ENCODE data around the gene THRSP.
"Not testable (repeated sequence)": the region's sequence is repeated elsewhere in the genome, so short reads cannot be mapped to it uniquely, and the experiment has no call there.

THRSP gene

DNA sequence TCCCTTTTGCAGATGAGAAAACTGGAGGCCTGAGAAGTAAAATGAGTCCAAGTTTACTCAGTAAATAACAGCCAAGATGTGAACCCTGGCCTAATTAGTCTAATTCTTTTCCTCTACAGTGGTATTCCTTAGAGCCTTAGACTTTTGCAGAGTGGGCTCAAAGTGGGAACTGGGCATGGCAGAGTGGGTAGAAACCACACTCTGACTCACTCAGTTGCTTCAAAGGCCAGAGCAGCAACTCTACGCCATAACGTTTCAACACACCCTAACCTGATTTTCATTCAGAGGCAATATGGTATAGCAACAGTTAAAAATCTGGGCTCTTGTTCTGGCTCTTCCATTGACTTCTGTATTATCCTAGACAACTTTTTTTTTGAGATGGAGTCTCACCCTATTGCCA is 2.8 kb downstream of the THRSP start:
- DNase-seq (ENCODE audit: low read depth in 2 of 2) = no peak

DNA sequence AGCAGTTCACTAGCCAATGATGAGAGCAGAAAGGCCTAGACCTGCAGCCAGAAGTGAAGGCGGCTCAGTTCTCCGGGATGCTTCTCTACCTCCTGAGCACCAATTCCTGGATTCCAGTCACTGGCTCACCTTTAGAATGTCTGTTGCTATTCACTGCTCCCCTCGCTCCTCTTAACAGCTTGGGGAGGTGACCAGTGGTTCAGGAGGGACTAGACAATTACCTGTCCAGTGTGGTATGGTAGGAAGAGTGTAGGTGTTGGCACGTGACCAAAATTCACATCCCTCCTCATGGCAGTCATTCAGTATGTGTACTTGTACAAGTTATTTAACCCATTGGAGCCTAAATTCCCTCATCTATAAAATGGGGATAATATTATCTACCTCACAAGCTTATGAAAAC is 4.0 kb downstream of the THRSP start:
- DNase-seq (ENCODE audit: low read depth in 2 of 2) = no peak

DNA sequence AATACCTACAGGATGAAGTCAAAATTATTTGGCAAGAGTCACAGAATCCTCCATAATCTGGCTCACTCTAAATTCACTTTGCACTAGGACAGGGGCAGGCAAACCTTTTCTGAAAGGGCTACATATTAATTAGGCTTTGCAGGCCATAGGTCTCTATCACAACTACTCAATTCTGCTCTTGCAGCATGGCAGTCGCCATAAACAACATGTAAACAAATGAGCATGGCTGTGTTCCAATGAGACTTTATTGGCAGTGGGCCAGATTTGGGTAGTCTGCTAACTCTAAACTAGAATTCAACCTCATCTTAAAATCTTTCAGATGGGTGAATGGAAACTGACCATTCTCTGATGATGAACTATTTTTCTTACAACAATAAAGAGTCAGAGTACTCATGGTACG is 5.8 kb downstream of the THRSP start:
- DNase-seq (ENCODE audit: low read depth in 2 of 2) = no peak

DNA sequence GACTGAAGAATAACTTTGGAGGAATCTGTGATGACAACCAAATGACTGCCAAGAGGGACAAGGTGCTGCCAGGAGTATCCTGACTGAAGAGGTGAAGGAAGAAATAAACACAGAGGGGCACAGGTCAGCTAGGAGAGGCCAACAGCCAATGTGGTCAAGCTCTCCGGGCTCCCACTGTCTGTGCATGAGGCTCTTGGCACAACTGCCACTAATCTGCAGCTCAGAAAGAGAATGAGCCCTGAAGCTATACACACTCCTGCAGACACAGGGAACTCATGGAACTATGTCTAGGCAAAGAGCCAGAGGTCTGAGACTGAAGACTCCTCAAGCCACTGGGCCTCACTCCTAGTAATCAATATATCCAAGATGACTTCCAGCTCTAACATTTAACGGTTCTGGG is 7.0 kb downstream of the THRSP start:
- DNase-seq (ENCODE audit: low read depth in 2 of 2) = no peak

DNA sequence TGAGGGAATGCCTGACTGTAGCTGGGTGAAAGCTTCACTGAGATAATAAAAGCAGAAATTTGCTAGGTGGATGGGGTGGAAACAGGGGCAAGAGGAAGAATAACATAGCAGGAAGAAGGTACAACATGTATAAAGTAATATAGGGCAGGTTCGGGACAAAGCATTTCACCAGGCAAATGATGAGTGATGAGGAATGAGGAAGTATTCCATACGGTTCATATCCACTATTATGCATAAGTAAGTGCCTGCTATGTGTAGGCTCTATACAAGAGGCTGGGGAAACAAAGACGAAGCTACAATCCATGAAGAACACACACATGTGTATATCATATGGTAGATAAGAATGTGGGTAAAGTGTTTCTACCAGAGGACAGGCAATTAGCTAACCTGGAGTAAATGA is 8.1 kb downstream of the THRSP start:
- no peak for DNase-seq (ENCODE audit: low read depth in 2 of 2)

DNA sequence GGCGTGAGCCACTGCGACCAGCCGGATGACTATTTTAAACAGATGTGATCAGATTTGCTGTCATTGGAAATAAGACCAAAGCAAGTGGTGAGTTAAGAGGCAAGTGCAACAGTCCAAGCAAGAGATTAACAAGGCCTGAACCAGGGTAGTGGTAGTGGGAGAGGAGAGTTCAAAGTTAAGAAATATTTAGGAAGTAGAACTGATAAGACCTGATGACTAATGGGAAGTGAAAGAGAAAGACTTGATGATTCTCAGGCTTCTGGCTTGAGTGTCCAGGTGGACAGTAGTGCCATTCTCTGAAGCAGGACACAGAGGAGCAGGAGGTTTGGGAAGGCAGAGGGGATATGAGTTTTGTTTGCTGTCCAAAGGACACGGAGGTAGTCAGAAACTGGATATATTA is 8.8 kb downstream of the THRSP start:
- no peak for DNase-seq (ENCODE audit: low read depth in 2 of 2)

DNA sequence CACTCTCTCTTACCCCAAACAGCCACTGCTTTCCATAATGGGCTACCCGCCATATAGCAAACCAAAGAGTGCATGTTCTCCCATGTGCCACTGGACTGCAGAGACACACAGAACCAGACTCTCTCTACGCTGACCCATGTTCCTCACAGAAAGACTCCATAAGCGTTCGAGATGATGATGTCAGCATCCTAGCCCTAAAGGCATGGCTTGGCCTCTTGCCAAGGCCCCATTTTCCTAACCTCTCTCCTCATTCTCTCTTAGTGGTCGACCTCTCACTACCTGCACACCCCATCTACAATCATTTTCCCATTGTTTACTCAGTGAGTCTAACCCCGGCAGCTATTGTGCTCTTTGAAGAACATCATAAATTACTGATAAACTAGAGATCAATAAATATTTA is 11.1 kb downstream of the THRSP start:
- DNase-seq (ENCODE audit: low read depth in 2 of 2) = no peak

DNA sequence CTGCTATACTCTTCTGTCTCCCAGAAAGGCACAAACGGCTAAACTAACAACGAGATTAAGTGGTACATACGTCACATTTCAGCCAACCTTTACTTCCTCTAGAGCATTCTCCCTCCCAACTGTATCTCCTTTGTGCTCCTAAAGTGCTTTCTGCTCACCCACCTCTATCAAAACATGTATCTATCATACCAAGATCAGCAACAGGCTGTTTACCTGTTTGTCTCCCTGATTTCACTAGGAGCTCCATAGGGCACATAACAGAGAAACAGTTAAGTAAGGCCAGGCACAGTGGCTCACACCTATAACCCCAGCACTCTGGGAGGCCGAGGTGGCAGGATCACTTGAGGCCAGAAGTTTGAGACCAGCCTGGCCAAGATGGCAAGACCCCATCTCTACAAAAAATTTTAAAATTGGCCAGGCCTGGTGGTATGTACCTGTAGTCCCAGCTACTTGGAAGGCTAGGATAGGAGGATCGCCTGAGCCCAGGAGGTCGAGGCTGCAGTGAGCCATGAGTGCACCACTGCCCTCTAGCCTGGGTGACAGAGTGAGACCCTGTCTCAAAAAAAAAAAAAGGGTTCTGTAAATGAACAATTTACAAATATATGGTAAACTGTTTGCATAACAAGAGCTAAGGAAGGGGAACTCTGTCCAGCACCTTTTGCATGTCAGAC is 13.2 kb downstream of the THRSP start:
- DNase-seq (ENCODE audit: low read depth in 2 of 2) = no peak

DNA sequence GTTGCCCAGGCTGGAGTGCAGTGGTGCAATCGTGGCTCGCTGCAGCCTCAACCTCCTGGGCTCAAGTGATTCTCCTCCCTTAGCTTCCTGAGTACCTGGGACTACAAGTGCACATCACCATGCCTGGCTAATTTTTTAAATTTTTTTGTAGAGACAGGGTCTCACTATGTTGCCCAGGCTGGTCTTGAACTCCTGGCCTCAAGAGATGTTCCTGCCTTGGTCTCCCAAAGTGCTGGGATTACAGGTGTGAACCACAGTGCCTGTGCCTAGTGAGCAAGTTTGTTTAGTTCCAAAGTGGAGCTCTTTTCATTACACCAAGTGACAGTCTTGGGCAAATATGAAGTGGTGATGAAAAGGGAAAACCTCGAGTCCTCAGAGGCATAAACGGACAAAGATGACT is 13.9 kb downstream of the THRSP start:
- DNase-seq (ENCODE audit: low read depth in 2 of 2) = not testable (repeated sequence)

DNA sequence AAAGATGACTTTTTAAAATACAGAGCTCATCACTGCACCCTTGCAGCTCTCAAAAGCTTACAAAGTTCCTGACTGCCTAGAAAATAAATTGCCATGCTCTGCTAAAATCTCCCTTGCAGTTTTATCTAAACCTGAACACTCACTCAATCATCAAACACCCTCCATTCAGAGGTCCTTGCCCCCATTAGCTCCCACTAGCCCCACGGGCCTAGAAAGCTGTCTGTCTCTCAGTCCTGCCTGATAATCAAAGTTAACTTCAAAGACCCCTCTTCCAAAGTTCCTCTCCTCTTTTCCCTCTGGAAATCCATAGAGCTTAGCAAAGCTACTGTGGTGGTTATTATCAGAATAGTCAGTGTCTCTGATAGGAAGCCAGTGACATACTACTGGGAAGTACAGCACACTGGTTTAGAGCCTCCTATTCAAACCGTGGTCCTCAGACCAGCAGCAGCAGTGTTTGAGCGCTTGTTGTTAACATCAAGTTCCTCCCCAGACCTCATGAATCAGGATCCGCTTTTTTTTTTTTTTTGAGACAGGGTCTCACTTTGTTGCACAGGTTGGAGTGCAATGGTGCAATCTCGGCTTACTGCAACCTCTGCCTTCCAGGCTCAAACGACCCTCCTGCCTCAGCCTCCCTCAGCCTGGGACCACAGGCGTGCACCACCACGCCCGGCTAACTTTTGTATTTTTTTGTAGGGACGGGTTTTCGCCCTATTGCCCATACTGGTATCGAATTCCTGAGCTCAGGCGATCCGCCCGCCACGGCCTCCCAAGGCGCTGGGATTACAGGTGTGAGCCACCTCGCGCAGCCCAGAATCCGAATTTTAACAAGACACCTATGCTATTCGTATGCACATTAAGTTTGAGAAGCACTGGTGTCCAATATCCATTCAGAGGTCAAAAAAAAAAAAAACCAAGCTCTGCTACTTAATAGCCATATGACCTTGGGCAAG is 14.8 kb downstream of the THRSP start:
- DNase-seq (ENCODE audit: low read depth in 2 of 2) = no peak

DNA sequence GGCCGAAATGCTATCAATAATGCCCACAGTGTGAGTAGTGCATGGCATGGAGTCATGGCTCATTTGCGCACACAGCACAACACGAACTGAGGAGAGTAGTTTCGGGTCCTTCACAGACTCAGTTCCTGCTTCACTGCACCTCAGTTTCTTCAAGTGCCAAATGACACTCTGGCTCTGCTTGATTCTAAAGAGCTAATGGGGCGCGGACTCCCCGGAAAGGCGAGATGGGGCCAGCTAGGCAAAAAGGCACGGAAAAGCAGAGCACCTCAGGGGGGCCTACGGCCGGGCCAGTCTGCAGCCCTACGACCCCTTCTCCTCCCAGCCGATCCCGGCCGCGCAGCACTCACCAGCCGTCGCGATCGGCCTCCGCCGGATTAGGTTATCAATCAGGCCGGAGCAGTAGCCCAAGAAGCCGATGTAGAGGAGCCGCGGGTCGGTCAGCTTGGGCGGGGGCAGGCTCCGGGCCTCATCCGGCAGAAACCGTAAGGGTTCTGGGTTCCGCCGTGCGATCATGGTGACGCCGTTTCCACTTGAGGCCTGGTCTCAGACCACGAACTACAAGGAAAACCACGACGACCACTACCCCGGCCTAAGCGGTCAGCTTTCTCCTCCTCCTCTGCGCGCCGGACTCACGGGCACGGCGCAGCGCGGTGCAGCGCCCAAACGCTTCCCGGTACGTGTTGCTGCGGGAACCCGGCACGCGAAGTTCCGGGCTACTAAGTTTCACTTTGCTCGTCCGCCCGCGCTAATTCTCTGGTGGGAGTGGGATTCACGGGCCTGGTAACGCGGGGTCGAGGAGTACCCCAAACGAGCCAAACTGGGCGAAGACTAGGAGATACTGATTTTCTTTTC is 15.8 kb downstream of the THRSP start, which contains the start of gene NDUFC2:
NDUFC2 (minus strand) TSS at position 631 of the 852 bp plus-strand sequence; CDS start at position 513, 118 bp downstream.
- peak; percentile 48 to 51 for DNase-seq (ENCODE audit: low read depth in 2 of 2)

DNA sequence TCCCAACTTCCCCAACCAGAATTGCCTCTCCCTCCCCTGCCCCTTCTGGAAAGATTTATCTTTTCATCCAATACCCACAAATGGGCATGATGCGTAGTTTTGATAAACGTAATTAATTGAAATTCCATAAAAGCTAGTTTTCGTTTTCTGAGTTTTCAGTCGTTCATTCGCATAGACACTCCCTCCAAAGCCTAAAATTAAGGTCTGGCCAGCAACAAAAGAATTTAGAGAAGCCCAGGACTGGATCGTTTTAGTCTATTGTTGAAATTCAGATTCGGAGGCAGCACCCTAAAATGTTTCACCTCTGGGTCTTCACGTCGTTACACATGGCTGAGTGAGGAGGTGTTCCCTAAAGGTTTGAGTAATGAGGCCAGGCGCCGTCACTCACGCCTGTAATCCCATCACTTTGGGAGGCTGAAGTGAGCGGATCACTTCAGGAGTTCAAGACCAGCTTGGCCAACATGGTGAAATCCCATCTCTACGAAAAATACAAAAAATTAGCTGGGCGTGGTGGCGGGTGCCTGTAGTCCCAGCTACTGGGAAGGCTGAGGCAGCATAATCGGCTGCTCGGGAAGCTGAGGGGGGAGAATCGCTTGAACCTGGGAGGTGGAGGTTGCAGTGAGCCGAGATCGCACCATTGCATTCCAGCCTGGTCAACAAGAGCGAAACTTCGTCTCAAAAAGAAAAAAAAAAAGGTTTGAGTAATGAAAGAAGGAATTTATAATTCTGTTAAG is 16.6 kb downstream of the THRSP start:
- no peak for DNase-seq (ENCODE audit: low read depth in 2 of 2)

DNA sequence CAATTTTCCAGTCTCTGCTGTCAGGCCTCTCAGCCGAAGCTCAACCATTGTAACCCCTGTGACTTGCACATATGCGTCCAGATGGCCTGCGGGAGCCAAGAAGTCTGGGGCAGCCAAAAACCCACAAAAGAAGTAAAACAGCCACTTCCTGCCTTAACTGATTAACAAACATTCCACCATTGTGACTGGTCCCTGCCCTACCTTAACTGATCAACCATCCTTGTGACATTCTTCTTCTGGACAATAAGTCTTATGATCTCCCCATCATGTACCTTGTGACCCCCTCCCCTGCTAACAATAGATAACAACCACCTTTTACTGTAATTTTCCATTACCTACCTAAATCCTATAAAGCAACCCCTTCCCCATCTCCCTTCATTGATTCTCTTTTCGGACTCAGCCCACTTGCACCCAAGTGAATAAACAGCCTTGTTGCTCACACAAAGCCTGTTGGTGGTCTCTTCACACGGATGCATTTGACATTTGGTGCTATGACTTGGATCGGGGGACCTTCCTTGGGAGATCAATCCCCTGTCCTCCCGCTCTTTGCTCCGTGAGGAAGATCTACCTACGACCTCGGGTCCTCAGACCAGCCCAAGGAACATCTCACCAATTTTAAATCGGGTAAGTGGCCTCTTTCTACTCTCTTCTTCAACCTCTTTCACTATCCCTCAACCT is 17.3 kb downstream of the THRSP start:
- no peak for DNase-seq (ENCODE audit: low read depth in 2 of 2)

DNA sequence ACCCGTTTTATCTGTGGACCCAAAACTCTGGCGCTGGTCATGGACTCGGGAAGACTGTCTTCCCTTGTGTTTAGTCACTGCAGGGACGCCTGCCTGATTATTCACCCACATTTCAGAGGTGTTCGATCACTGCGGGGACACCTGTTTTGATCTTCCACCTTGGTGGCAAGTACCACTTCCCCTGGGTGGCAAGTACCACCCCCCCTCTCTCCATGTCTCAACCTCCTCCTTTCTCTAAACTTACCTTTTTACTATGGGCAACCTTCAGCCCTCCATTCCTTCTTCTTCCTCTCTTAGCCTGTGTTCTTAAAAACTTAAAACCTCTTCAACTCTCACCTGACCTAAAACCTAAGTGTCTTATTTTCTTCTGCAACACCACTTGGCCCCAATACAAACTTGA is 17.9 kb downstream of the THRSP start:
- no peak for DNase-seq (ENCODE audit: low read depth in 2 of 2)

DNA sequence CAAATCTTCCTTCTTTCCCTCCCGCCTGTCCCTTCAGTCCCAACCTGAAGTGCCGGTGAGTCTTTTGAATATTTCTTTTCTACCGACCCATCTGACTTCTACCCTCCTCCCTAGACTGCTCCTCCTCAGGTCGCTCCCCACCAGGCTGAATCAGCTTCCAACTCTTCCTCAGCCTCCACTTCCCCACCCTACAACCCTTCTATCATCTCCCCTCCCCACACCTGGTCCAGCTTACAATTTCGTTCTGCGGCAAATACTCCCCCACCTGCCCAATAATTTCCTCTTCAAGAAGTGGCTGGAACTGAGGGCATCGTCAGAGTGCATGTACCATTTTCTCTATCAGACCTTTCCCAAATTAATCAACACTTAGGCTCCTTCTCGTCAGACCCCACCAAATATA is 18.5 kb downstream of the THRSP start:
- DNase-seq (ENCODE audit: low read depth in 2 of 2) = no peak

DNA sequence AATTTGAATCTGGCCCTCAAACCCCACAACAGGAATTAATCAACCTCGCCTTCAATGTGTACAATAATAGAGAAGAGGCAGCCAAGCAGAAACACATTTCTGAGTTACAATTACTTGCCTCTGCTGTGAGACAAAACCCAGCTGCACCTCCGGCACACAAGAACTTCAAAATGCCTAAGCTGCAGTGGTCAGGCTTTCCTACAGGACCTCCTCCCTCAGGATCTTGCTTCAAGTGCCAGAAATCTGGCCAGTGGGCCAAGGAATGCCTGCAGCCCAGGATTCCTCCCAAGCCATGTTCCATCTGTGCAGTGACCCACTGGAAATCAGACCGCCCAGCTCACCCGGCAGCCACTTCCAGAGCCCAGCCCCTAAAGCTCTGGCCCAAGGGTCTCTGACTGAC is 19.4 kb downstream of the THRSP start:
- no peak for DNase-seq (ENCODE audit: low read depth in 2 of 2)

DNA sequence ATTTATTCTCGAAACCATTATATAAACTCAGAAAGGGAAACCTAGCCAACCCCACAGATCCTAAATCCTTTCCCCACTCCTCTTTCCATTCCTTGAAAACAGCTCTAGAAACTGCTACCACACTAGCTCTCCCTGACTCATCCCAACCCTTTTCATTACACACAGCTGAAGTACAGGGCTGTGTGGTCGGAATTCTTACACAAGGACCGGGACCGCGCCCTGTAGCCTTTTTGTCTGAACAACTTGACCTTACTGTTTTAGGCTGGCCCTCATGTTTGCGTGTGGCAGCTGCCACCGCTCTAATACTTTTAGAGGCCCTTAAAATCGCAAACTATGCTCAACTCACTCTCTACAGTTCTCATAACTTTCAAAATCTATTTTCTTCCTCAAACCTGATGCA is 20.8 kb downstream of the THRSP start:
- DNase-seq (ENCODE audit: low read depth in 2 of 2) = not testable (repeated sequence)

DNA sequence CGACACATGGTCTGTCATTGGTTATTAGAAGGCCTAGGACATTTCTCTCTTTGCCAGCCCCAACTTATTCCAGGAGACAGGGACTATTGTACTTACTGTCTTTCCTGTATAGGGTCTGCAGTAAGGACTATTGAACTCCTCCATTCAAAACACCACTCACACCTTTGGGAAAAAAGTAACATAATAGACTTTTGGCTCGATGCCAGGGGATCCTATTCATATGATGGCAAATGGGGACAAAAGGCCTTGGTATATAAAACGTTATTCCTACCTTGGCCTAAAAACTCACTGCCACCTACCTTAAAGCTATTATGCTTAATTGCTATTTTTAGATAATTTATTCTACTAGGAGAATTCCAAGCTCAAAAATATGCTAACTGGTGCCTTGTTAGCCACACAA is 22.3 kb downstream of the THRSP start:
- no peak for DNase-seq (ENCODE audit: low read depth in 2 of 2)

DNA sequence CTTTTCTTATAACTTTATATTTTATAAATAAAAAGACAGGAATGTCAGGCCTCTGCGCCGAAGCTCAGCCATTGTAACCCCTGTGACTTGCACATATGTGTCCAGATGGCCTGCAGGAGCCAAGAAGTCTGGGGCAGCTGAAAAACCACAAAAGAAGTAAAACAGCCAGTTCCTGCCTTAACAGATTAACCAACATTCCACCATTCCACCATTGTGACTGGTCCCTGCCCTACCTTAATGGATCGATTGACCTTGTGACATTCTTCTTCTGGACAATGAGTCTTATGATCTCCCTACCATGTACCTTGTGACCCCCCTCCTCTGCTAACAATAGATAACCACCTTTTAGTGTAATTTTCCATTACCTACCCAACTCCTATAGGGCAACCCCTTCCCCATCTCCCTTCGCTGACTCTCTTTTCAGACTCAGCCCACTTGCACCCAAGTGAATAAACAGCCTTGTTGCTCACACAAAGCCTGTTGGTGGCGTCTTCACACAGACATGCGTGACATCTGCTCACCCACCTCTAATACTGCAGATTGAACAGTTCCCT is 22.9 kb downstream of the THRSP start:
- not testable (repeated sequence) for DNase-seq (ENCODE audit: low read depth in 2 of 2)

DNA sequence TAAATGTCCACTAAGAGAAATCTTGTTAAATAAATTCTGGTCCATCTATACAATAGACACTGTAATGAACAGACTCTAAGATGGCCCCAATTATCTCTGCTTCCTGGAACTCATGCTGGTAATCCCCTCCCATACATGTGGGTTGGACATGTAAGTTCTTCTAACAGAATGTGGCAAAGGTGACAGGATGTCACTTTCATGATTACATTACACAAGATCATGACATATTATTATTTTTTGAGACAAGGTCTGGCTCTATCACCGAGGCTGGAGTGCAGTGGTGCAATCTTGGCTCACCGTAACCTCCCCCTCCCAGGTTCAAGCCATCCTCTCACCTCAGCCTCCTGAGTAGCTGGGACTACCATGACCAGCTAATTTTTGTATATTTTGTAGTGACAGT is 30.6 kb downstream of the THRSP start:
- DNase-seq (ENCODE audit: low read depth in 2 of 2) = no peak

All from stimulated activated CD8-positive, alpha-beta memory T cell treated with anti-CD3 and anti-CD28 coated beads, Interleukin-15, amount 100 ng/mL, for 48 hours (primary cell).